KOPT-K1 (cell line): ENCODE data around the gene STRBP.
"Not testable (repeated sequence)": the region's sequence is repeated elsewhere in the genome, so short reads cannot be mapped to it uniquely, and the experiment has no call there.

Source experiments
- H3K27ac ChIP-seq: fragments of 200-600 bp; sonication (generic); 2 replicates; pipeline ENCODE4 v1.5.1; 2016; ENCODE audit warnings: antibody characterized with exemption, mild to moderate bottlenecking, low read depth, low read length; ENCODE audit not compliant: poor library complexity, severe bottlenecking
- H3K36me3 ChIP-seq: fragments of 200-600 bp; sonication (generic); 2 replicates; pipeline ENCODE4 v1.5.1; 2017; ENCODE audit warnings: antibody characterized with exemption, mild to moderate bottlenecking, low read length, moderate library complexity; ENCODE audit not compliant: insufficient read depth
- H3K9me3 ChIP-seq: fragments of 200-600 bp; sonication (generic); 2 replicates; pipeline ENCODE4 v1.5.1; 2017; ENCODE audit warnings: antibody characterized with exemption, low read length, mild to moderate bottlenecking; ENCODE audit not compliant: insufficient read depth, poor library complexity, severe bottlenecking

STRBP gene

DNA sequence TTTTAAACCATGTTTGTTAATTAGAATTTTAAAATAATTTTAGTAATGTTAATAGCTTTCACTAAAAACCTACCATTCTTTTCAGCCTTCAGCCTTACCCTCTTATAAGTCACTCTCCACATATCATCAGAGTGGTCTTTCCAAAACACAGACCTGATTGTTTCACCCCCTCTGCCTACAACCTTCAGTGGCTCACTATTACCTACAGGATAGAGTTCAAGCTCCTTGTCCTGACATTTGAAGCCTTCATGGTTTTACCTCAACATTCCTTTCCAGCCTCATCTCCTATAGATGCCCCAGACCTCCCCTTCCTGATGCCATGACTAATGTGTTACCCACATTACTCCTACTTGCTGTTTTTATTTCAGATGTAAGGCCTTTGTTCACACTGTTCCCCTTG, 27.8 kb upstream of the STRBP start:
- Histone ChIP-seq H3K9me3 (no peaks in the 10 kb centered on the region), H3K27ac (no peak overlapping the region)

DNA sequence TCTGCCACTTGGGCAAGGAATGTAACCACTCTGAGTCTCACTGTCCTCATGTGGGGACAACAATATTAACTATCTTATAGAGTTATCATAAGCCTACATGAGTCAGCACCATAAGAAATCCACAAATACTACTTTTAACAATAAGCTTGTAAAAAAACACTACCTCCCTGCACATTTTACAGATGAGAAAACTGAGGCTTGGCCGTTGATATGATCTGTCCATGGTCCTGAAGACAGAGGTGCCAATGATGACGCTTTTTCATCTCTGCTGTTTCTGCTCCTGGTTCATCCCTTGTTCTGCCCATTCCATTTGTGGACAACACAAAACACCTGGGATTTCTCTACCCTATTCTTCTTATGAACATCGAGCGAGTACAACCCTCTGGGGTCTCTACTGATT, 23.4 kb upstream of the STRBP start:
- no peaks in the 10 kb centered on the region for H3K9me3 ChIP-seq
- H3K27ac ChIP-seq = no peak overlapping the region
- no peaks in the 10 kb centered on the region for H3K36me3 ChIP-seq

More for the DNA sequence above, 27.8 kb upstream of the STRBP start:
- no peaks in the 10 kb centered on the region for H3K36me3 ChIP-seq

DNA sequence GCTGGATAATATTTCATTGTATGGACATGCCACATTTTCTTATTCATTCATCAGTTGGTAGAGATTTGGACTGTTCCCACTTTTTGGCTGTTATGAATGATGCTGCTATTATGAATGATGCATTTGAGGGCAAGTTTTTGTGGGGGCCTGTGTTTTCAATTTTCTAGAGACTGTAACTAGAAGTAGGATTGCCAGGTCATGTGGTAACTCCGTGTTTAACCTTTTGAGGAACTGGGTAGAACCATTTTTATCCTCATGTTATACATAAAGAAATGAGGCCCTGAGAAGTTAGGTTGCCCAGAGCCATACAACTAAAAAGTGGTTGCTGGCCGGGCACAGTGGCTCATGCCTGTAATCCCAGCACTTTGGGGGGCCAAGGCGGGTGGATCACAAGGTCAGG, 22.4 kb upstream of the STRBP start:
- Histone ChIP-seq H3K9me3 (no peaks in the 10 kb centered on the region), H3K36me3 (no peaks in the 10 kb centered on the region), H3K27ac (no peak overlapping the region)

DNA sequence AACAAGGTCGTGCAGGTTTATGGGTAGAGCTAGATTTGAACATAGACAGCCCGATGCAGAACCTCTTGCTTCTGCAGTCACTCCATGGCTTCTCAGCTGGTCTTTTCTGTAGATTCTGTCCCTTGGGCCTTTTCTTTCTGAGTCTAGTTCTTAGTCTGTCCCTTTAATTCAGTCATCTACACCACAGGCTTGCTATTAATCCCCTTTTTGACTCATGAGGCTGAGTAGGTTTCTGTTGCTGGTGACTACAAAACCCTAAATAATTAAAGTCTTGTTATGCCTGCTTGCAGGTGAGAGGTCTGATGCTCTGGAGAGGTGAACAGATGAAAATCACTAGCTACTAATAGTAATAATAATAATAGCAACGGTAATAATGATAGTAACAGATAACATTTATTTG, 19.3 kb upstream of the STRBP start:
- H3K9me3 ChIP-seq = no peaks in the 10 kb centered on the region

DNA sequence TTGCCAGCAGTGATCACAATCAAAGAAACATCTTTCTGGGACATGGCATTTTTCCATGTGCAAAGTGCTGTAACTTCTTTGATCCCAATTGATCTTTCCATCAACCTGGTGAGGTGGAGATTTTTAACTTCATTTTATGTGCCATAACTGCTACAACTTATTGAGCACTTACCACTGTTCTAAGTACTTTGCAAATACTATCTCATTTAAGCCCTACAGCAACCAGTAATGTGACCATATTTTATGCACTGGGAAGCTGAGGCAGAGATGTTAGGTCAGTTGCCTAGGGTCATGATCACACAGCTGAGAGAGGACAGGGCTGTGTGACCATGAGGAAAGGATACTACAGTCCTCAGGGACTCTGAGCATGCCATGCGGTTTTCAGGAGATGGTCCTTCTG, 17.9 kb upstream of the STRBP start:
- H3K9me3 ChIP-seq = no peaks in the 10 kb centered on the region
- no peak overlapping the region for H3K27ac ChIP-seq
- H3K36me3 ChIP-seq = no peaks in the 10 kb centered on the region

More for the DNA sequence above, 19.3 kb upstream of the STRBP start:
- Histone ChIP-seq H3K27ac (no peak overlapping the region), H3K36me3 (no peaks in the 10 kb centered on the region)

DNA sequence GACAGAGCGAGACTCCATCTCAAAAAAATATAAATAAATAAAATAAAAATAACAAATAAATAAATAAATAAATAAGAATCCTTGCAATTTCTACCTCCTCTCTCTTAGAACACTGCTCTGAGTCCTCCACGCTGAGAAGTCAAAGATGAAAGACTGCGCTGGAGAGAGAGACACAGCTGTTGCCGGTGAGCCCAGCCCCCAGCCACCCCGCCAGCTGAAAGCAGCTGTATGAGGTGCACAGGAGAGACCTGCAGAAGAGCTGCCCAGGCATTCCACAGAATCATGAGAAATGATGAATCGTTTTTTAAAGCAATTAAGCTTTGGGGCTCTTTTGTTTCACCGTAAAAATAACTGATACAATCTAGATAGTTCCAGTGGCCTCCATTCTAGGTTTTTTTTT, 16.3 kb upstream of the STRBP start:
- no peaks in the 10 kb centered on the region for H3K36me3 ChIP-seq
- H3K9me3 ChIP-seq = no peaks in the 10 kb centered on the region
- H3K27ac ChIP-seq = no peak overlapping the region

DNA sequence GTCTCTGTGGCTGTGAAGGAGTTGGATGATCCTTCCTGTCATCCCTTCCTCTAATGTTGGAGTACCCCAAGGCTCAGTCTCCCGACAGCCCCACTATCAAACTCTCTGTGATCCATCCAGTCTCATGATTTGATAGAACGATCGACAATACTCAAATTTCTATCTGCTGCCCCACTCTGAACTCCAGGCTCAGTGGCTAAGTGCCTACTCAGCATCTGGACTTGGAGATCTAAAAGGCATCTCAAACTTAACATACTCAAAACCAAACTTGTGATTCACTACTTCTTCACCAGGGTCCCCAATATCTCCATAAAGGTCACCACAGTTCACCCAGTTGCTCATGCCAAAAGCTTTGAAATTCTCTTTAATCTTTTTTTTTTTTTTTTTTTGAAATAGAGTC, 15.1 kb upstream of the STRBP start:
- H3K36me3 ChIP-seq = no peaks in the 10 kb centered on the region
- H3K27ac ChIP-seq = no peak overlapping the region
- H3K9me3 ChIP-seq = no peaks in the 10 kb centered on the region

DNA sequence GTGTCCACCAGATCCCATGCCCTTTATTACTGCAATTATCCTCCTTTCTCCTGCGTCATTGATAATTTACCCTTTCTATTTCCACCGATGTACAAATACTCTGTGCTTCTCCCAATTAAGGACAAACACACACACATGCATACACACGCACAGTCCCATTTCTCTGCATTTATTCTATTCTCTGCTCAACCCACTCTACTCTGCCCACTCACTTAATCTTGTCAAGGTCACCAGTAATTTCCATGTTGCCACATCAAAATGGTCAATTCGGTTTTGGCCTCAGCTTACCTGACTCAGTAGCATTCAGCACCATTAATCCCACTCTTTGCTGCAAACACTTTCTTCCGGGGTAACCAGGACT, 14.6 kb upstream of the STRBP start:
- Histone ChIP-seq H3K27ac (no peak overlapping the region), H3K36me3 (no peaks in the 10 kb centered on the region), H3K9me3 (no peaks in the 10 kb centered on the region)

DNA sequence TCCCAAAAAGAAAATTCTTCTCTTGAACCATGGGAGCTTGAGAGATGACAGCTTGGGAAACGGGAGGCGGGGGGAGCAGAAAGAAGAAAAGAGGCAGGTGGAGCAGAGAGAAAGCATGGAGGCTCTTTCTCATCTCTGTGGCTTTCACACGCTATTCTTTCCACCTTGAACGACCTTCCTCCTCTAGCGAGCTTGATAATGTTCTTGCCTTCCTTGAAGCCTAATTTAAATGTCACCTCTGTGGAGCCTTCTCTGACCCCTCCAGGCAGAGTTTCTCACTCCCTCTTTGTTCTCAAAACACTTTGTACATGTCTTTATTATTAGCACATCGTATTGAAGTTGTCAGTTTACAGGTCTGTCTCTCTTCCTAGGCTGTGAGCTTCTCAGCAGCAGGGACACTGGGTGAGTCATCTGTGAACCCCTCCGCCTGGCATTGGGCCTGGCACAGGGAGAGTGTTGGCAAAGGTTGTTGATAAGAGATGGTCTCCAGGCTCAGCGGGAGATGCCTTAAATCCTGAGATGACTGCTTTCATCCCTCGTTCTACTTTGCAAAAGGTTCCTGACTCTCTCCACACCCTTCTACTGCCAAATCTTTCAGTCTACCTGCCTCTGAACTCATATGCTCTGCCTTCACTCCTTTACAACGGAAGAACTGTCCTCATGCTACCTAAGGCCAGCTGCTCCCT, 14.1 kb upstream of the STRBP start:
- Histone ChIP-seq H3K36me3 (no peaks in the 10 kb centered on the region), H3K9me3 (no peaks in the 10 kb centered on the region), H3K27ac (no peak overlapping the region)

DNA sequence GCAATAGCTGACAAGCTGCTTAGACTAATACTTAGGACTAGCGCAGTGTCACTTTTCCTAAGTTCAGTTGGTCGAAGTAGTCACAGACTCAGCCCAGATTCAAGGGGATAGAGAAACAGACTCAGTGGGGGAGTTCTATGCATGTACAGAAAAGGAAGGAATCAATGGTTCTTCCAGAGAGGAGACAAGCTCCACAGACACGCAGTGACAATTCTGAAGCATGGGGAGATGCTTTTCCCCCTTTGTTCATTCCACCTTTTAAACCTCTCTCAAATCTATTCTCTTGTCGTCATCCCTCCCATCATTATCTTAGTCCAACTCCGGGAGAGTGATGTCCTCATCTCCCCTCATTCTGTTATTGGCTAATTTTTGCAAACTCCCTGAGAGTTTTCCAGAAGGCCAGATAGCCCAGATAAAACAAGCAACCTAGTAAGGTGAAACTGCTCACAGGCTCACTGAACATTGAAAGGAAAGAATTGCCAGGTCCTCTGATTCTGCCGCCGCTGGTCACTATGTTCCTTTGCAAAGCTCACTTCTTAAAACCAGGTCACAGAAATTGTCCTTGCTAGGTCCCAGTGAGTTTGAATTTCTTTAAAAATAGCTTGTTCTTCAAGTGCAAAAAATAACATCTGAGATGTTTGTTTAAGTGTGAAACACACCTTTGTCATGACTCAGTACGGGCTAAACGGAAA, 13.4 kb upstream of the STRBP start:
- no peak overlapping the region for H3K27ac ChIP-seq
- H3K9me3 ChIP-seq = no peaks in the 10 kb centered on the region
- no peaks in the 10 kb centered on the region for H3K36me3 ChIP-seq

DNA sequence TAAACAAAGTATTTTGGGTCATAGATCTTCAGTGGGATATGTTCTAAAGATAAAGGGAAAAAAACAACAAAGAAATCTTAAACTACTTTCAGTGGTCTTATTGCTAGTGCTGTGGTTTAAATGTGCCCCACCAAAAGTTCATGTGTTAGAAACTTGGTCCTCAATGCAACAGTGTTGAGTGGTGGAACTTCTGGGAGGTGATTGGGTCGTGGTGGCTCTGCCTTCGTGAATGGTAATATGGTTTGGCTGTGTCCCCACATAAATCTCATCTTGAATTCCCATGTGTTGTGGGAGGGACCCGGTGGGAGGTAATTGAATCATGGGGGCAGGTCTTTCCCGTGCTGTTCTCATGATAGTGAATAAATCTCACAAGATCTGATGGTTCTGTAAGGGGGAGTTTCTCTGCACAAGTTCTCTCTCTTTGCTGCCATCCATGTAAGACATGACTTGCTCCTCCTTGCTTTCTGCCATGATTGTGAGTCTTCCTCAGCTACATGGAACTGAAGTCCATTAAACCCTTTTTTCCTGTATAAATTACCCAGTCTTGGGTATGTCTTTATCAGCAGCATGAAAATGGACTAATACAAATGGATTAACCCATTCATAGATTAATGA, 10.6 kb upstream of the STRBP start:
- H3K9me3 ChIP-seq, H3K36me3 ChIP-seq, H3K27ac ChIP-seq: not testable (repeated sequence)

DNA sequence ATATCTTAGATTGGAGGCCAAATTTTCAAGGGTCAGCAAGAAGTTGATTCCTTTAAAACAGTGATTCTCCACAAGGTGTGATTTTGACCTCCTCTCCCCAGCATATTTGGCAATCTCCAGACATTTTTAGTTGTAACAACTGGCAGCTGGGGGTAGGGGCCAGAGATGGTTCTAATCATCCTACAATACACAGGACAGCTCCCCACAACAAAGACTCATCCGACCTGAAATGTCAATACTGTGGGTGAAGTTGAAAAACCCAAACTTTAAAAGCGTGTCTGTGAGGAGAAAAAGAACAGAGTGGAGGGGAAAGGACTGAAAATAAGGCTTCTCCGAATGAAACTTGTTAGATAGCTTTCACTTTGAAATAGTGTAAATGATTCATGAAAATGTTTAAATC, 10.0 kb upstream of the STRBP start:
- Histone ChIP-seq H3K9me3 (no peaks in the 10 kb centered on the region), H3K27ac (no peak overlapping the region), H3K36me3 (no peaks in the 10 kb centered on the region)

DNA sequence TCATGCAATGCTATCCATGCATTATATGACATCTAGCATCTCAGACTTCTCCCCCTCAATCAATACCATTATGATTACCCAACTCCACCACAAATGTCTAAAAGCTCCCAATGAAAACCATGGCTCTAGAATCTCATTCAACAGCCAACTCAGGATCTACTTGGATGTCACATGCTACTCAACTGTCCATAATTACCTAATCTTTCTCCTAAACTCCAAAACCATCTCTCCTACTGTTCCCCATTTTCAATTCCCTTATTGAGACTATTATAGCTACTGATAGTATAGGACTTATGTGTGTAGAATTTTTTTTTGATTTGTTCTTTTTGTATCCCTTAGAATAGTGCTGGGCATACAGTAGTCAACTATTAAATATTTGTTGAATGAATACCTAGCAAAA, 8.2 kb upstream of the STRBP start:
- H3K9me3 ChIP-seq = no peaks in the 10 kb centered on the region
- no peaks in the 10 kb centered on the region for H3K36me3 ChIP-seq
- no peak overlapping the region for H3K27ac ChIP-seq

DNA sequence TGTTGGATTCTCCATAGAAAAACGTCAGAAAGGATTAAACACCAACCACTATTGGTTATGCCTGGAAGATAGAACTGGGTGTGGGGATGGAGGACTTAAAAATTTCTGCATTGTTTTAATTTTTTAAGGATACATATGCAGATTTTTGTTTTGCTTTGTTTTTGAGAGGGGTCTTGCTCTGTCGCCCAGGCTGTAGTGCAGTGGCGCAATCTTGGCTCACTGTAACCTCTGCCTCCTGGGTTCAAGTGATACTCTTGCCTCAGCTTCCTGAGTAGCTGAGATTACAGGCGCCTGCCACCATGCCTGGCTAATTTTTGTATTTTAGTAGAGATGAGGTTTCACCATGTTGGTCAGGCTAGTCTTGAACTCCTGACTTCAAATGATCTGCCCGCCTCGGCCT, 2.7 kb upstream of the STRBP start:
- H3K36me3 ChIP-seq, H3K9me3 ChIP-seq, H3K27ac ChIP-seq: not testable (repeated sequence)

DNA sequence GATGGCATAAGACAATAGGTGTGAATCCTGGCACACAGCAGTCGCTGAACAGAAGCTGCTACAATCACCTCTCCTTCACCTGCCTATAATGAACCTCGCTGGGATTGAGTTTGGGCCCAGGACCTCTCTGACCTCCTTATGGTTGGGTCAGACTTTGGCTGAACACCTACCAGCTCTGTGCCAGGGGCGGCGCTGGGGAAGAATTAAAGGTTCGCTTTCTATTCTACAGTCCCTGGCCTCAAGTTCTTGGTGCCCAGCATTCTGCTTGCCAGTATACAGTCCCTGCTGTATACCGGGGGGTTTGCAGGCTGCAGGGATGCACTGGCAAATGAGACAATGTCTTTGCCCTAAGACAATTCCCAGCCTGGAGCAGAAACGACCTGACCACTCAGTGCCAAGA, 895 bp upstream of the STRBP start:
- Histone ChIP-seq H3K9me3 (no peaks in the 10 kb centered on the region), H3K27ac (peak overlapping the region; percentile 64), H3K36me3 (no peaks in the 10 kb centered on the region)

DNA sequence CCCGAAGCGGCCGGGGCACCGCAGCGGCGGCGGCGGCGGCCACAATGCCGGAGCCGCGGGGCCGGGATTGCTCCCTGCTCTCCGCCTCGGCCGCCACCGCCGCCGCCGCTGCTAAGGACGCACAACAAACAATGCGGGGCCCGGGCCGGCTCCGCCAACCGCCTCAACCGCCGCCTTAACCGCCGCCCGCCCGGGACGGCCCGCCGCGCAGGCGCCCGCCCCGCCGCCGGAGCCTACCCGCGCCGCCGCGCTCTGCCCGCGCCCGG, 254 bp downstream of the STRBP start:
- peak overlapping the region; percentile 64 for H3K27ac ChIP-seq
- H3K9me3 ChIP-seq = no peaks in the 10 kb centered on the region
- no peaks in the 10 kb centered on the region for H3K36me3 ChIP-seq
